Fibroblast of lung (primary cell): Measurements from ENCODE around the gene APH1B.

Experiments used
- CTCF ChIP-seq, 2 donors: IDR thresholded peaks in 1 of 2; conservative IDR thresholded peaks in 1 of 2; 1 replicate in 1 of 2; 2 replicates in 1 of 2; pipeline ENCODE4 v1.5.1; 2011 to 2012; ENCODE audit warnings: low read length in 2 of 2, control low read depth in 1 of 2, inconsistent platforms in 1 of 2, low read depth in 1 of 2, mild to moderate bottlenecking in 1 of 2
- EZH2 ChIP-seq: IDR thresholded peaks from 2 replicates; pipeline ENCODE4 v1.5.1; 2012; ENCODE audit warnings: low read length, control low read depth, mild to moderate bottlenecking; ENCODE audit errors: missing control alignments

GRCh38 chr15:63276342-63277037 lies 915 bp upstream of the APH1B start:
- TF ChIP-seq CTCF (conservative IDR thresholded peaks at IDR 0.05 in 1 of 2, IDR thresholded peaks at IDR 0.05 in 1 of 2; ENCODE audit: low read depth in 1 of 2, low read length in 2 of 2) (no peak), EZH2 (no peak)
